Sigmoid colon (tissue), 3 donors: ENCODE results near the gene TNFSF4.

ENCODE experiments used
- POLR2A ChIP-seq, 2 donors: fragments of 450-650 bp; IDR thresholded peaks; one replicate each; pipeline ENCODE4 v1.6.1; 2016; ENCODE audit warnings: antibody characterized with exemption in 2 of 2, mild to moderate bottlenecking in 2 of 2, moderate library complexity in 2 of 2
- TF ChIP-seq, protein P1 (sequence below), 4 experiments: fragments of 450-650 bp in 3 of 4; fragments of 200-600 bp in 1 of 4; IDR thresholded peaks; one replicate each; pipeline ENCODE4 v1.5.1; 2016 to 2019; ENCODE audit warnings: antibody characterized with exemption in 4 of 4, mild to moderate bottlenecking in 3 of 4, moderate library complexity in 2 of 4

DNA sequence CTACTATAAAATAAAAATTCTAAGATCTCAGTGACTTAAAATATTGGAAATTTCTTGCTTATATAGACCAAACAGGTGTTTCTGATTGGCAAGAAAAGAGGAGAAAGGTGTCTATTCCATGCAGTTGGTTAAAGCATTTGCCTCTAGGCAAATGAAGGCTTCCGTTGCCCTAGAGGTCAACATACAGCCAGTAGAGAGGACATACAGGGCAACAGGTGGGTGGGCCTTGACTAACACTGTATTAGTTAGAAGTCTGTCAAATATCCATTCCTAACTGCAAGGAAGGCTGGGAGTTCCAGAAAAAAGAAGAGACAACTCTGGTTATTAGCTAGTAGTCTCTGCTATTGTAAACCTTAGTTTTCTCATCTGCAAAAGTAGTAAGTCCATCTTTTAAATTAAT, 43.0 kb downstream of the TNFSF4 start:
- TF ChIP-seq, protein P1, sequence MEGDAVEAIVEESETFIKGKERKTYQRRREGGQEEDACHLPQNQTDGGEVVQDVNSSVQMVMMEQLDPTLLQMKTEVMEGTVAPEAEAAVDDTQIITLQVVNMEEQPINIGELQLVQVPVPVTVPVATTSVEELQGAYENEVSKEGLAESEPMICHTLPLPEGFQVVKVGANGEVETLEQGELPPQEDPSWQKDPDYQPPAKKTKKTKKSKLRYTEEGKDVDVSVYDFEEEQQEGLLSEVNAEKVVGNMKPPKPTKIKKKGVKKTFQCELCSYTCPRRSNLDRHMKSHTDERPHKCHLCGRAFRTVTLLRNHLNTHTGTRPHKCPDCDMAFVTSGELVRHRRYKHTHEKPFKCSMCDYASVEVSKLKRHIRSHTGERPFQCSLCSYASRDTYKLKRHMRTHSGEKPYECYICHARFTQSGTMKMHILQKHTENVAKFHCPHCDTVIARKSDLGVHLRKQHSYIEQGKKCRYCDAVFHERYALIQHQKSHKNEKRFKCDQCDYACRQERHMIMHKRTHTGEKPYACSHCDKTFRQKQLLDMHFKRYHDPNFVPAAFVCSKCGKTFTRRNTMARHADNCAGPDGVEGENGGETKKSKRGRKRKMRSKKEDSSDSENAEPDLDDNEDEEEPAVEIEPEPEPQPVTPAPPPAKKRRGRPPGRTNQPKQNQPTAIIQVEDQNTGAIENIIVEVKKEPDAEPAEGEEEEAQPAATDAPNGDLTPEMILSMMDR (IDR thresholded peaks at IDR 0.05): no peak
- no peak for TF ChIP-seq POLR2A (IDR thresholded peaks at IDR 0.05)
